Placental pericyte (primary cell): ENCODE measurements around the gene GRIK5. TPM values are rescaled to one million over a fixed set of nuclear protein-coding genes. Genes with fewer than 3 reads are reported as not detected.

Experiments used
- total RNA-seq: library from RNA; depleted of rRNA; stranded (reverse); fragments of >200 nt; gene quantifications from 2 replicates; pipeline ENCODE4 v1.2.3, GENCODE V29; 2012

GRIK5 gene
- under 0.01 TPM in 1 of 2 replicates, not detected in the other for total RNA-seq

GRCh38 chr19:42069619-42070351 is at the start of gene GRIK5:
Gene GRIK5 (minus strand): TSS chr19:42070206. CDS start chr19:42065770, 4,436 bp downstream.

GRCh38 chr19:42075616-42076379 is 5.8 kb upstream of the GRIK5 start, which contains the start of gene ZNF574:
Gene ZNF574 (plus strand): TSS chr19:42076166. CDS start chr19:42078607, 2,441 bp downstream.

GRCh38 chr19:41993612-41994483 is 76.2 kb downstream of the GRIK5 start, which contains the start of gene ATP1A3:
Gene ATP1A3 (minus strand): TSS chr19:41994230. CDS start chr19:41994076, 154 bp downstream.

GRCh38 chr19:41959056-41960053 is 110.7 kb downstream of the GRIK5 start, which contains the start of gene RABAC1:
Gene RABAC1 (minus strand): TSS chr19:41959321. CDS start chr19:41959292, 29 bp downstream.

Other genes starting within 250 kb of the GRIK5 start
- not detected in 2 replicates for gene LYPD4, start 225.5 kb downstream of the GRIK5 start, total RNA-seq
- not detected in 2 replicates for gene DMRTC2, start 225.2 kb downstream of the GRIK5 start, total RNA-seq
- 427 and 1,029 TPM in 2 replicates for gene RPS19, start 210.0 kb downstream of the GRIK5 start, total RNA-seq
- gene CD79A, start 192.9 kb downstream of the GRIK5 start, total RNA-seq, result 0.22 TPM in 1 of 2 replicates, not detected in the other
- 40.9 and 68.7 TPM in 2 replicates for gene ARHGEF1, start 187.0 kb downstream of the GRIK5 start, total RNA-seq
- under 0.01 TPM in 1 of 2 replicates, not detected in the other for gene ERFL, start 141.8 kb downstream of the GRIK5 start, total RNA-seq
- 127 and 236 TPM in 2 replicates for gene RABAC1, start 110.9 kb downstream of the GRIK5 start, total RNA-seq
- not detected in 2 replicates for gene ATP1A3, start 76.0 kb downstream of the GRIK5 start, total RNA-seq
- gene ZNF574, start 6.0 kb upstream of the GRIK5 start, total RNA-seq, result 13.6 and 32.6 TPM in 2 replicates
- 11.6 and 17.3 TPM in 2 replicates for gene POU2F2, start 62.2 kb upstream of the GRIK5 start, total RNA-seq
- 29.2 and 39.0 TPM in 2 replicates for gene DEDD2, start 147.5 kb upstream of the GRIK5 start, total RNA-seq
- gene ZNF526, start 150.1 kb upstream of the GRIK5 start, total RNA-seq, result 18.2 and 23.0 TPM in 2 replicates
- gene GSK3A, start 172.4 kb upstream of the GRIK5 start, total RNA-seq, result 23.2 and 33.4 TPM in 2 replicates
- gene ERF, start 184.9 kb upstream of the GRIK5 start, total RNA-seq, result 19.5 and 39.9 TPM in 2 replicates
- 38.5 and 41.5 TPM in 2 replicates for gene CIC, start 199.0 kb upstream of the GRIK5 start, total RNA-seq
- 0.22 and 0.86 TPM in 2 replicates for gene PRR19, start 231.9 kb upstream of the GRIK5 start, total RNA-seq
- 27.8 and 31.2 TPM in 2 replicates for gene PAFAH1B3, start 232.4 kb upstream of the GRIK5 start, total RNA-seq
- not detected in 2 replicates for gene TMEM145, start 243.1 kb upstream of the GRIK5 start, total RNA-seq